B cell (primary cell): Measurements from ENCODE around the gene D2HGDH. TPM values are rescaled to one million over a fixed set of nuclear protein-coding genes. Genes with fewer than 3 reads are reported as not detected.

Experiments used
- ATAC-seq: fragments of 200-7000 bp; cut with Tn5 transposase; one replicate; pipeline ENCODE4 v1.10.0; 2021; ENCODE audit warnings: low read depth, mild to moderate bottlenecking, moderate number of reproducible peaks, moderate library complexity
- CTCF ChIA-PET: fragments of 350-600 bp; sonication (Branson Sonifier 250); formaldehyde crosslinking; loops from one replicate; lab custom pipeline; 2021; ENCODE audit warnings: antibody characterized with exemption, inconsistent platforms; lab: Charles Lee
- POLR2A ChIA-PET: fragments of 350-600 bp; sonication (Branson Sonifier 250); formaldehyde crosslinking; loops from one replicate; lab custom pipeline; 2021; ENCODE audit warnings: antibody characterized with exemption; lab: Charles Lee
- DNase-seq: peaks from one replicate; pipeline ENCODE4 v3.0.0; 2013
- H2AFZ ChIP-seq: 2 replicates; pipeline ENCODE4 v1.6.1; 2012; ENCODE audit warnings: mild to moderate bottlenecking, low read depth, low read length; ENCODE audit not compliant: insufficient read depth, poor library complexity, severe bottlenecking
- H3K27ac ChIP-seq, 2 donors: 1 replicate in 1 of 2; 2 replicates in 1 of 2; pipeline ENCODE4 v1.5.1; 2012 to 2013; ENCODE audit warnings: low read length in 2 of 2, mild to moderate bottlenecking in 2 of 2, moderate library complexity in 1 of 2
- H3K27me3 ChIP-seq, 4 experiments: fragments of 200-600 bp in 1 of 4; sonication (generic) in 1 of 4; replicated peaks in 1 of 4; 1 replicate in 2 of 4; 2 replicates in 2 of 4; pipeline versions ENCODE4 v1.6.1 to v1.7.0; 2013 to 2016; ENCODE audit warnings: low read length in 3 of 4, mild to moderate bottlenecking in 2 of 4, mixed read lengths in 1 of 4, moderate library complexity in 1 of 4; ENCODE audit not compliant: insufficient read depth in 4 of 4, control insufficient read depth in 3 of 4; ENCODE audit errors: control extremely low read depth in 1 of 4
- H3K36me3 ChIP-seq, 2 experiments: replicated peaks in 1 of 2; 1 replicate in 1 of 2; 2 replicates in 1 of 2; pipeline versions ENCODE4 v1.6.1 to v1.7.1; 2013; ENCODE audit warnings: low read length in 1 of 2; ENCODE audit not compliant: insufficient read depth in 2 of 2, control insufficient read depth in 1 of 2; ENCODE audit errors: control extremely low read depth in 1 of 2, extremely low read depth in 1 of 2
- H3K4me1 ChIP-seq, 2 donors: fragments of 200-600 bp in 1 of 2; sonication (generic) in 1 of 2; 1 replicate in 1 of 2; 2 replicates in 1 of 2; pipeline versions ENCODE4 v1.5.1 to v1.6.1; 2013 to 2017; ENCODE audit warnings: low read length in 2 of 2; ENCODE audit not compliant: control insufficient read depth in 2 of 2, insufficient read depth in 2 of 2
- H3K4me2 ChIP-seq: replicated peaks from 2 replicates; pipeline ENCODE3; 2012; ENCODE audit warnings: mild to moderate bottlenecking, low read depth, low read length; ENCODE audit not compliant: poor library complexity, severe bottlenecking
- H3K4me3 ChIP-seq, 5 experiments: fragments of 200-600 bp in 1 of 5; sonication (generic) in 1 of 5; 1 replicate in 3 of 5; 2 replicates in 2 of 5; pipeline versions ENCODE4 v1.5.1 to v1.7.0; 2011 to 2016; ENCODE audit warnings: low read length in 4 of 5, mild to moderate bottlenecking in 4 of 5, low read depth in 2 of 5, control low read depth in 1 of 5, moderate library complexity in 1 of 5; ENCODE audit not compliant: insufficient read depth in 1 of 5; ENCODE audit errors: control extremely low read depth in 1 of 5, extremely low read depth in 1 of 5
- H3K79me2 ChIP-seq: fragments of 200-600 bp; sonication (generic); one replicate; pipeline ENCODE4 v1.6.0; 2016; ENCODE audit warnings: low read length; ENCODE audit not compliant: control insufficient read depth, insufficient read depth
- H3K9ac ChIP-seq: fragments of 200-600 bp; sonication (generic); 2 replicates; pipeline ENCODE4 v1.6.1; 2017; ENCODE audit warnings: mild to moderate bottlenecking, low read length, moderate library complexity
- H3K9me3 ChIP-seq, 3 donors: one replicate each; pipeline versions ENCODE4 v1.6.1 to v1.7.1; 2013; ENCODE audit warnings: low read length in 2 of 3; ENCODE audit not compliant: control insufficient read depth in 2 of 3, insufficient read depth in 1 of 3; ENCODE audit errors: control extremely low read depth in 1 of 3
- H4K20me1 ChIP-seq: 2 replicates; pipeline ENCODE4 v1.6.0; 2012; ENCODE audit warnings: mild to moderate bottlenecking, low read length; ENCODE audit not compliant: insufficient read depth, control insufficient read depth, poor library complexity, severe bottlenecking
- H3K27ac Mint-ChIP-seq: one replicate; pipeline ENCODE4 v1.8.0; 2021; ENCODE audit warnings: mixed read lengths
- H3K27me3 Mint-ChIP-seq: one replicate; pipeline ENCODE4 v1.8.0; 2021; ENCODE audit warnings: mixed read lengths
- H3K4me1 Mint-ChIP-seq: one replicate; pipeline ENCODE4 v1.8.0; 2021; ENCODE audit warnings: mixed read lengths
- H3K4me3 Mint-ChIP-seq: one replicate; pipeline ENCODE4 v1.8.0; 2021; ENCODE audit warnings: mixed read lengths
- H3K9me3 Mint-ChIP-seq: one replicate; pipeline ENCODE4 v1.8.0; 2022; ENCODE audit warnings: mixed read lengths; ENCODE audit not compliant: insufficient read depth
- EZH2 ChIP-seq: IDR thresholded peaks from 2 replicates; pipeline ENCODE4 v1.6.1; 2012; ENCODE audit warnings: borderline replicate concordance, low read depth, mild to moderate bottlenecking, moderate library complexity, low read length; ENCODE audit not compliant: insufficient read depth, poor library complexity, severe bottlenecking
- WGBS: methylation state at CpG from one replicate; pipeline ENCODE4 v1.1.5; 2013; ENCODE audit warnings: missing lambda C conversion rate; ENCODE audit not compliant: insufficient coverage; 5-methylcytosine and 5-hydroxymethylcytosine counted together
- intact Hi-C: fragments of 100-400 bp; cut with micrococcal nuclease; formaldehyde crosslinking; loops from one replicate; pipeline ENCODE4 v1.10.0; 2022
- polyA plus RNA-seq: library from polyadenylated mRNA; depleted of rRNA; stranded (reverse); fragments of >200 nt; gene quantifications from 2 replicates; pipeline ENCODE4 v1.2.3, GENCODE V29; 2012
- total RNA-seq, 2 donors: library from RNA; stranded (reverse); fragments of 120-200 nt in 1 of 2; gene quantifications; 1 replicate in 1 of 2; 2 replicates in 1 of 2; pipeline versions ENCODE4 v1.2.3 to v1.2.4, GENCODE V29; 2013 to 2022
- TF ChIP-seq, protein P1 (sequence below): fragments of 200-600 bp; IDR thresholded peaks from one replicate; pipeline ENCODE4 v1.8.0; 2022; ENCODE audit warnings: antibody characterized with exemption, mild to moderate bottlenecking

D2HGDH gene
- total and polyA plus RNA-seq, 2 donors (not counting 1 experiment from before 2014, with no cell fraction given): 44.0 to 67.7 TPM

DNA sequence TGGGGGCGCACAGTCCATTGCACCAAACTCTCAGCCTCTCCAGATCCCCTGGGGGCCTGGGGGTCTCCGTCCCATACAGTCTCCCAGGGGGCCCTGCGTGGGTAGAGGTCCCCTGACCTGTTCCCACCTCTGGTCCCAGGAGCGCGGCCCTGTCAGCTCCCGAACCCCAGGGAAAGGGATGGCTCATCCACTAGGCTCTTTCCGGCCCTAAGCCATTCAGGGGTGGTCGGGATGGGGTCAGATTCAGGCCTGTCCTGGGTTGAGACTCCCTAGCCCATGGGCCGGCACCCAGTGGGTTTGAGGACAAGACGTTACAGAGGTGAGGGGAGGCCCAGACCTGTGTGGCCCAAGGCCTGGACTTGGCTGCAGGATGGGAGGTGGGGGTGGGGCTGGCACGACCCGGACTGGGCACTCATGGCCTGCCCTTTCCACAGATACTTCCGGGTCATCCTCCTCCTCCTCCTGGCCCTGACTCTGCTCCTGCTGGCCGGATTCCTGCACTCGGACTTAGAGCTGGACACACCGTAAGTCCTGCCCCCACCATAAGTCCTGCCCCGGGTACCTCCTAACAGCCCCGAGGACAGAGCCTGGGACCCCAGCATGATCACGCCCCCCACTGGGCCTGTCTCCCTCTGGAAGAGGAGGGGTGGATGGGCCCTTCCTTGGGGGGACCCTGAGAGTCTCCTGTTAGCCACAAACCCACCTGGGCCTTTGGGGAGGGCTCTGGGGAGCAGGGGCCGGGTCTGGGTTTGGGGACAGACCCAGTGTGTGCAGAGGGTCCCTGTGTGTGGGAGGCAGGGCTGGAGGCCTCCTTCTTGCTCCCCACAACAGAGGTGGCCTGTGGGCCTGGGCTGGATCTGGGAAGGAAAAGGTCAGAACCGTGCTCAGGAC is 64.4 kb downstream of the D2HGDH start:
- H3K4me1 ChIP-seq: peaks cover 1 to 7% of the 10 kb centered on the region in 2 donors
- ATAC-seq (no peak), DNase-seq (no peak)
- ChIA-PET POLR2A (no interaction called here), CTCF (no interaction called here)
- peaks cover 3% of the 10 kb centered on the region for H3K4me1 Mint-ChIP-seq
- no peak overlapping the region for H3K27ac Mint-ChIP-seq
- no peak overlapping the region for H2AFZ ChIP-seq
- no peaks in the 10 kb centered on the region for H3K9me3 Mint-ChIP-seq
- no peaks in the 10 kb centered on the region for H3K9me3 ChIP-seq
- no peak for TF ChIP-seq EZH2
- TF ChIP-seq, protein P1, sequence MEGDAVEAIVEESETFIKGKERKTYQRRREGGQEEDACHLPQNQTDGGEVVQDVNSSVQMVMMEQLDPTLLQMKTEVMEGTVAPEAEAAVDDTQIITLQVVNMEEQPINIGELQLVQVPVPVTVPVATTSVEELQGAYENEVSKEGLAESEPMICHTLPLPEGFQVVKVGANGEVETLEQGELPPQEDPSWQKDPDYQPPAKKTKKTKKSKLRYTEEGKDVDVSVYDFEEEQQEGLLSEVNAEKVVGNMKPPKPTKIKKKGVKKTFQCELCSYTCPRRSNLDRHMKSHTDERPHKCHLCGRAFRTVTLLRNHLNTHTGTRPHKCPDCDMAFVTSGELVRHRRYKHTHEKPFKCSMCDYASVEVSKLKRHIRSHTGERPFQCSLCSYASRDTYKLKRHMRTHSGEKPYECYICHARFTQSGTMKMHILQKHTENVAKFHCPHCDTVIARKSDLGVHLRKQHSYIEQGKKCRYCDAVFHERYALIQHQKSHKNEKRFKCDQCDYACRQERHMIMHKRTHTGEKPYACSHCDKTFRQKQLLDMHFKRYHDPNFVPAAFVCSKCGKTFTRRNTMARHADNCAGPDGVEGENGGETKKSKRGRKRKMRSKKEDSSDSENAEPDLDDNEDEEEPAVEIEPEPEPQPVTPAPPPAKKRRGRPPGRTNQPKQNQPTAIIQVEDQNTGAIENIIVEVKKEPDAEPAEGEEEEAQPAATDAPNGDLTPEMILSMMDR: no peak
- H3K4me3 ChIP-seq: no peak overlapping the region
- WGBS: 90% methylated on average over 20 of the region's 21 CpGs
- H3K36me3 ChIP-seq: no peaks in the 10 kb centered on the region
- H3K27ac ChIP-seq: no peak overlapping the region
- no peaks in the 10 kb centered on the region for H4K20me1 ChIP-seq
- peaks cover 5% of the 10 kb centered on the region for H3K27me3 Mint-ChIP-seq
- H3K27me3 ChIP-seq: peaks cover 0 to 1% (median under 1%) of the 10 kb centered on the region in 4 experiments
- no peak overlapping the region for H3K9ac ChIP-seq
- H3K4me3 Mint-ChIP-seq: no peak overlapping the region
- no peak overlapping the region for H3K4me2 ChIP-seq
- no peaks in the 10 kb centered on the region for H3K79me2 ChIP-seq
- intact Hi-C loops: no loop called here

DNA sequence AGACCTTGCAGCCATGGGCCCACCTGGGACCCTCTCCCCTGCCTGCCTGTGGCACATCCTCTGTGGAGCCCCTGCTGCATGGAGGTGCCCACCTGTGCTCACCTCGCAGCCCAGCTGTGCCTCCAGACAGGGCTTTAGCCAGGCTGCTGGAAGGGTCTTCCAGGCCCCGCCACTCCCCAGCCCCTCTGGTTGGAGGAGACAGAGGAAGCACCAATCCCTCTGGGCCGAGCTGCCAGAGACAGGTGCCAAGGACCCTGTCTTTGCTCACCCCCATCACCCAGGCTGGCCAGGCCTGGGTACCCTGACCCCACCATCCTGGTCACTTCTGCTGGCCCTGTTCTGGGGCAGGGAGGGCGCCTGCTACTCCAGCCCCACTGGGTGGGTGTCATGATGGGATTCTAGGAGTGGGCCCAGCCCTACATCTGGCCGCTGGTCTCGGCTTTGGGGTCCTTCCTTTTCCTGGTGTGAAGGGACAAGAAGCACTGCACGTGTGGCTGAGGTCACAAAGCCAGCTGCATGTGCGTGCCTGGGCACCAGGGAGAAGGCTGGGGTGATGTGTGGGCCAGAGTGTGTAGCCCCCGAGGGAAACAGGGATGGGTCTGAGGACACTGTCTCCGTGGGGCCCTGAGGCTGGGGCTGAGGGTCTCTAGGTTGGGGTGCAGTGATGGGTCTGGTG is 65.2 kb downstream of the D2HGDH start:
- Histone ChIP-seq H3K4me3 (no peak overlapping the region), H2AFZ (no peak overlapping the region), H3K79me2 (no peaks in the 10 kb centered on the region), H3K9ac (no peak overlapping the region), H4K20me1 (no peaks in the 10 kb centered on the region), H3K27me3 (peaks cover 0 to 9% (median 8%) of the 10 kb centered on the region in 4 experiments), H3K4me1 (peaks cover 9 to 15% of the 10 kb centered on the region in 2 donors), H3K4me2 (no peak overlapping the region), H3K27ac (no peak overlapping the region), H3K9me3 (no peaks in the 10 kb centered on the region), H3K36me3 (no peaks in the 10 kb centered on the region)
- TF ChIP-seq, protein P1: no peak
- no peak for TF ChIP-seq EZH2
- intact Hi-C loops: no loop called here
- Mint-ChIP-seq H3K4me3 (no peak overlapping the region), H3K4me1 (peaks cover 9% of the 10 kb centered on the region), H3K9me3 (no peaks in the 10 kb centered on the region), H3K27ac (no peak overlapping the region), H3K27me3 (peaks cover 5% of the 10 kb centered on the region)
- ChIA-PET POLR2A (no interaction called here), CTCF (no interaction called here)
- 90% methylated on average over 10 of the region's 10 CpGs for WGBS
- DNase-seq: no peak
- ATAC-seq: no peak
